ENCODE results near the gene ARL10. TPM values are rescaled to one million over a fixed set of nuclear protein-coding genes. Genes with fewer than 3 reads are reported as not detected.

ARL10 gene
- total RNA-seq, 1 experiment from 2014 or later: 0.05 TPM

- no peak overlapping the region for H3K9ac ChIP-seq (ENCODE audit: low read length)
- no peak for ATAC-seq
- no peak overlapping the region for H3K27ac ChIP-seq (ENCODE audit: low read depth, low read length)
- H3K79me2 ChIP-seq (ENCODE audit: insufficient read depth, low read length): no peaks in the 10 kb centered on the region
- no peak overlapping the region for H3K4me3 ChIP-seq (replicated peaks in 1 of 2; ENCODE audit: low read depth in 1 of 2, low read length in 2 of 2)
- BruUV-seq (replicated peaks): no TSS peak
- H3K9me3 ChIP-seq (ENCODE audit: control insufficient read depth in 1 of 2, insufficient read depth in 1 of 2, low read depth in 1 of 2, low read length in 2 of 2): no peaks in the 10 kb centered on the region; a peak in 1 of 4 replicates
- no peaks in the 10 kb centered on the region for H3K27me3 ChIP-seq (ENCODE audit: insufficient read depth, low read length)
- RAD21 ChIA-PET (ENCODE audit: low non-redundant PET in 1 of 2, low total read pairs in 2 of 2, uncharacterized antibody in 2 of 2, unreplicated experiment in 2 of 2): interaction anchor here in 1 of 2 experiments (0.6 kb wide), 1 partner anchor 14 kb away, joined by 4 read pairs; no protein-coding TSS in a partner anchor
- CTCF ChIA-PET: no interaction called here
- no peak overlapping the region for H2AFZ ChIP-seq (ENCODE audit: low read depth, low read length, poor library complexity, severe bottlenecking)
- H3K4me1 ChIP-seq (ENCODE audit: control insufficient read depth in 1 of 2, insufficient read depth in 2 of 2, low read length in 2 of 2): peaks cover 0 to 13% of the 10 kb centered on the region in 2 experiments; a peak in 2 of 4 replicates
- TF ChIP-seq REST (IDR thresholded peaks at IDR 0.05; ENCODE audit: low read depth) (no peak), CBX3 (IDR thresholded peaks at IDR 0.05; ENCODE audit: low read depth) (no peak), ATF3 (IDR thresholded peaks at IDR 0.05) (no peak), MAX (IDR thresholded peaks at IDR 0.05) (no peak), CEBPB (IDR thresholded peaks at IDR 0.05; ENCODE audit: low read depth) (no peak), ELF1 (IDR thresholded peaks at IDR 0.05; ENCODE audit: borderline replicate concordance, low read depth) (no peak), SIN3A (IDR thresholded peaks at IDR 0.05; ENCODE audit: low read depth) (no peak), ZFX (IDR thresholded peaks at IDR 0.05) (no peak), SP1 (IDR thresholded peaks at IDR 0.05; ENCODE audit: low read depth) (no peak), EZH2phosphoT487 (IDR thresholded peaks at IDR 0.05; ENCODE audit: borderline replicate concordance) (no peak)
- no peaks in the 10 kb centered on the region for H4K20me1 ChIP-seq (ENCODE audit: insufficient read depth)
- DNase-seq (ENCODE audit: low read depth, low spot score): no peak
- no peak overlapping the region for H3K4me2 ChIP-seq (ENCODE audit: low read length)
- POLR2A ChIA-PET: no interaction called here
- intact Hi-C loops (cut with micrococcal nuclease): no loop called here
- H3K36me3 ChIP-seq (ENCODE audit: control insufficient read depth in 1 of 2, insufficient read depth in 2 of 2, low read length in 2 of 2): no peaks in the 10 kb centered on the region
- no peaks in the 10 kb centered on the region for H3K9me2 ChIP-seq (ENCODE audit: insufficient read depth)
These were observed 60.5 kb downstream of the ARL10 start for GRCh38 chr5:176425791-176426190.
